Neural cell (in vitro differentiated cells): ENCODE data around the gene HSD17B8. TPM values are rescaled to one million over a fixed set of nuclear protein-coding genes. Genes with fewer than 3 reads are reported as not detected.

Experiments
- H2AFZ ChIP-seq: fragments of 200-600, 300-800 bp; sonication (generic), shearing (Covaris generic); 2 replicates; pipeline ENCODE4 v1.6.0; 2014; ENCODE audit warnings: low read depth, mild to moderate bottlenecking, antibody characterized with exemption, low read length, moderate library complexity
- H3F3A ChIP-seq: fragments of 200-600 bp; shearing (Covaris generic); 2 replicates; pipeline ENCODE4 v1.6.1; 2016; ENCODE audit warnings: mild to moderate bottlenecking, moderate library complexity, mixed read lengths, antibody characterized with exemption, low read length; ENCODE audit not compliant: insufficient read depth, poor library complexity, severe bottlenecking
- H3K27ac ChIP-seq: fragments of 200-600, 300-800 bp; sonication (generic), shearing (Covaris generic); 2 replicates; pipeline ENCODE4 v1.5.1; 2014; ENCODE audit warnings: mild to moderate bottlenecking, low read length, moderate library complexity
- H3K27me3 ChIP-seq: fragments of 300-800, 200-600 bp; sonication (generic), shearing (Covaris generic); 2 replicates; pipeline ENCODE4 v1.6.0; 2014; ENCODE audit warnings: mild to moderate bottlenecking, low read depth, low read length, moderate library complexity; ENCODE audit not compliant: insufficient read depth
- H3K36me3 ChIP-seq: fragments of 300-800, 200-600 bp; sonication (generic), shearing (Covaris generic); 2 replicates; pipeline ENCODE4 v1.5.1; 2014; ENCODE audit warnings: mild to moderate bottlenecking, antibody characterized with exemption, low read length, moderate library complexity; ENCODE audit not compliant: insufficient read depth
- H3K4me2 ChIP-seq: fragments of 300-800, 200-600 bp; sonication (generic), shearing (Covaris generic); 2 replicates; pipeline ENCODE4 v1.6.0; 2014; ENCODE audit warnings: mild to moderate bottlenecking, low read length
- H3K4me3 ChIP-seq: fragments of 300-800, 200-600 bp; sonication (generic), shearing (Covaris generic); 2 replicates; pipeline ENCODE4 v1.5.1; 2014; ENCODE audit warnings: mild to moderate bottlenecking, low read length, moderate library complexity
- H3K79me2 ChIP-seq: fragments of 200-600 bp; shearing (Covaris generic); replicated peaks from 2 replicates; pipeline ENCODE4 v1.6.0; 2014; ENCODE audit warnings: mild to moderate bottlenecking, low read length, moderate library complexity; ENCODE audit not compliant: insufficient read depth
- H3K9ac ChIP-seq: fragments of 300-800, 200-600 bp; sonication (generic), shearing (Covaris generic); 2 replicates; pipeline ENCODE4 v1.6.1; 2016; ENCODE audit warnings: mild to moderate bottlenecking, low read length, mixed read lengths
- H3K9me2 ChIP-seq: fragments of 200-600 bp; shearing (Covaris generic); 2 replicates; pipeline ENCODE4 v1.6.1; 2016; ENCODE audit warnings: mild to moderate bottlenecking, low read length, mixed read lengths; ENCODE audit not compliant: insufficient read depth
- H3K9me3 ChIP-seq: fragments of 200-600, 300-800 bp; sonication (generic), shearing (Covaris generic); 2 replicates; pipeline ENCODE4 v1.6.1; 2016; ENCODE audit warnings: mild to moderate bottlenecking, mixed run types, low read length, moderate library complexity, mixed read lengths
- H4K20me1 ChIP-seq: fragments of 200-600 bp; shearing (Covaris generic); 2 replicates; pipeline ENCODE4 v1.6.1; 2016; ENCODE audit warnings: mild to moderate bottlenecking, mixed run types; ENCODE audit not compliant: insufficient read depth
- CTCF ChIP-seq: fragments of 450-650 bp; IDR thresholded peaks from 2 replicates; pipeline ENCODE4 v1.5.1; 2014; ENCODE audit warnings: antibody characterized with exemption, mild to moderate bottlenecking, moderate library complexity; ENCODE audit not compliant: poor library complexity, severe bottlenecking
- EP300 ChIP-seq: fragments of 450-650 bp; conservative IDR thresholded peaks from 2 replicates; pipeline ENCODE4 v1.6.1; 2014; ENCODE audit warnings: antibody characterized with exemption, mild to moderate bottlenecking, moderate library complexity; ENCODE audit not compliant: poor library complexity, severe bottlenecking
- EZH2 ChIP-seq: fragments of 200-600, 300-800 bp; shearing (Covaris generic), sonication (generic); IDR thresholded peaks from 2 replicates; pipeline ENCODE4 v1.6.1; 2014; ENCODE audit warnings: antibody characterized with exemption, low read length, borderline replicate concordance, mild to moderate bottlenecking; ENCODE audit not compliant: insufficient read depth, poor library complexity, severe bottlenecking
- MXI1 ChIP-seq: fragments of 450-650 bp; conservative IDR thresholded peaks from 2 replicates; pipeline ENCODE4 v1.6.1; 2014; ENCODE audit warnings: antibody characterized with exemption, mild to moderate bottlenecking; ENCODE audit not compliant: poor library complexity, severe bottlenecking
- RAD21 ChIP-seq: fragments of 450-650 bp; conservative IDR thresholded peaks from 2 replicates; pipeline ENCODE4 v1.6.1; 2014; ENCODE audit warnings: antibody characterized with exemption, mild to moderate bottlenecking, moderate library complexity
- REST ChIP-seq: IDR thresholded peaks from 2 replicates; pipeline ENCODE4 v1.6.1; 2012; ENCODE audit warnings: borderline replicate concordance
- SMC3 ChIP-seq: fragments of 450-650 bp; conservative IDR thresholded peaks from 2 replicates; pipeline ENCODE4 v1.6.1; 2014; ENCODE audit warnings: antibody characterized with exemption, mild to moderate bottlenecking, moderate library complexity; ENCODE audit not compliant: poor library complexity
- TAF1 ChIP-seq: IDR thresholded peaks from 2 replicates; pipeline ENCODE4 v1.6.1; 2012; ENCODE audit warnings: low read depth
- polyA plus RNA-seq: library from polyadenylated mRNA; depleted of rRNA; stranded (reverse); fragments of >200 nt; gene quantifications from 2 replicates; pipeline ENCODE4 v1.2.3, GENCODE V29; 2014

HSD17B8 gene
- polyA plus RNA-seq, 1 donor from 2014 or later, result 7.3 TPM

GRCh38 chr6:33177552-33178446 lies 26.7 kb upstream of the HSD17B8 start:
- H3K9ac ChIP-seq, result no peak overlapping the region
- no peaks in the 10 kb centered on the region for H3F3A ChIP-seq
- no peak overlapping the region for H2AFZ ChIP-seq
- TF ChIP-seq EZH2 (no peak), RAD21 (no peak), MXI1 (no peak), REST (no peak), SMC3 (no peak), CTCF (no peak)
- no peaks in the 10 kb centered on the region for H3K36me3 ChIP-seq
- no peaks in the 10 kb centered on the region for H4K20me1 ChIP-seq
- no peaks in the 10 kb centered on the region for H3K9me3 ChIP-seq
- H3K9me2 ChIP-seq, result no peaks in the 10 kb centered on the region
- no peak overlapping the region for H3K4me2 ChIP-seq
- H3K27me3 ChIP-seq, result no peaks in the 10 kb centered on the region
- H3K27ac ChIP-seq, result no peak overlapping the region
- H3K4me3 ChIP-seq, result no peak overlapping the region
- H3K79me2 ChIP-seq, result no peaks in the 10 kb centered on the region

- TF ChIP-seq TAF1 (no peak), MXI1 (no peak), EP300 (no peak), REST (no peak), RAD21 (no peak), SMC3 (no peak)
- no peaks in the 10 kb centered on the region for H4K20me1 ChIP-seq
- no peaks in the 10 kb centered on the region for H3K36me3 ChIP-seq
- H3K4me3 ChIP-seq, result no peak overlapping the region
- no peaks in the 10 kb centered on the region for H3K9me2 ChIP-seq
- no peaks in the 10 kb centered on the region for H3K27me3 ChIP-seq
- no peaks in the 10 kb centered on the region for H3K9me3 ChIP-seq
- H2AFZ ChIP-seq, result no peak overlapping the region
- H3K27ac ChIP-seq, result no peak overlapping the region
- H3K4me2 ChIP-seq, result no peak overlapping the region
- no peaks in the 10 kb centered on the region for H3K79me2 ChIP-seq
- no peak overlapping the region for H3K9ac ChIP-seq
- no peaks in the 10 kb centered on the region for H3F3A ChIP-seq
Measured at GRCh38 chr6:33178755-33179475, 25.5 kb upstream of the HSD17B8 start.
